PFSK-1 (cell line): ENCODE results near the gene MYOZ3.

Experiments
- FOXP2 ChIP-seq: optimal IDR thresholded peaks from 2 replicates; pipeline ENCODE3; 2011; ENCODE audit warnings: borderline replicate concordance, control low read depth, inconsistent platforms; ENCODE audit not compliant: insufficient read depth; ENCODE audit errors: extremely low read length, extremely low read depth
- POLR2AphosphoS5 ChIP-seq: IDR thresholded peaks from 2 replicates; pipeline ENCODE4 v1.6.1; 2012; ENCODE audit warnings: low read depth, mild to moderate bottlenecking, control low read depth, low read length, moderate library complexity

DNA sequence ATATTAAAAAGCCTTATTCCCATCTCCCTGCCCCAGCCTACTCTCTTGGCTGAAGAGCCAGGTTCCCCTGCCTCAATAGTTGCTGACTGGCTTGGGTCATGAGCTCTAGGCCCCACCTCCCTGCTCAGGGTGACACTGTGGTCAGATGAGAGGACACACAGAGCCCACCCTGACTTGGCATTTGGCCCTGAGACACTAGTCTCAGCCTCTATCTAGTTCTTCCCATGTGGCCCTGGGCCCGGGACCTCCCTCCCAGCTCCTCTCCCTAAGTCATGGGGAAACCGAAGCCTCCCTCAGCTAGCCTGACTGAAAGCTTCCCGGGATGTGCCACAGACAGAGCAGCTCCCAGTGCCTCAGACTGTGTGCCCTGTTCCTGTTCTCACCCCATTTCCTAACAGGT, 5.8 kb upstream of the MYOZ3 start:
- TF ChIP-seq FOXP2, result no peak
- no peak for TF ChIP-seq POLR2AphosphoS5
